GM21390 (cell line): Measurements from ENCODE around the gene PAX8.
"Not testable (repeated sequence)": the region's sequence is repeated elsewhere in the genome, so short reads cannot be mapped to it uniquely, and the experiment has no call there.

Experiments
- ATAC-seq: cut with Tn5 transposase; IDR thresholded peaks from one replicate; pipeline ENCODE4 v1.9.1; 2021; ENCODE audit not compliant: unreplicated experiment

Gene PAX8

DNA sequence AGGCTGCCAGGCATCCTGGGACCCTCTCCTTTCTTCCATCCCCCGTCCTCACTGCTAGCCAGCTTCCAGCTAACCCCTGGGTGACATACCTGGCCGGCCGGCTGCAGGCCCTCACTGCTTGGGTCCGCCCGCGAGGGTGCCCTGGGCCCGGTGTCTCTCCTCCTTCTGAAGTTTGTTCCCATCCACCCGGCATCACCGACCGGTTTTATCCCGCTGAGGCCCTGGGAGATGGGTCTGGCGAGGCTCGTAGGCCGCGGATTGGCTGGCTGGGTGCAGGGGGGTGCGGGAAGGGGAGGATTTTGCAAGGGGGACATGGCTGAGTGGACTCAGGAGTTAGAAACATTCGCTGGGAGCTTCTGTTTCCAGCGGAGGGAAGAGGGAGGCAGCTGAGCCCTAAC is at the start of gene PAX8:
TSS of gene PAX8 (minus strand) at position 180 of the 398 bp plus-strand sequence. CDS start 527 bp downstream, outside the sequence.
- no peak for ATAC-seq

DNA sequence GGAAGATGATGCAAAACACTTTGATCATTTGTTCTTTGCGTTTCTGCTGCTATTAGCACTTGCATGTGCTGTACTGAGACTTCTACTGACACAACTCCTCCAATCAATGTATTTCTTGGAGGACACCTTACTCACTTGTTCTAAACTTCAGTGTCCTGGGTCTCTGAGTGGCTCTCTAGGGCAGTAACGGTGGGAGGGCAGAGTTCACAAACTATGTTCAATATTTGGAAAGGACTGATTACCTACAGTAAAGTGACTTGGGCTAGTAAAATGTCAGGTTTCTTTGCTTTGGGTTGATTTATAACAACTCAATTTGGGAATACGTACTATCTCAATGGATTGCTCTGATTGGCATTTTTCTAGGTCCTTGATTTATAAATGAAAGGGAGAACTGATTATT is 49.3 kb upstream of the PAX8 start:
- no peak for ATAC-seq

DNA sequence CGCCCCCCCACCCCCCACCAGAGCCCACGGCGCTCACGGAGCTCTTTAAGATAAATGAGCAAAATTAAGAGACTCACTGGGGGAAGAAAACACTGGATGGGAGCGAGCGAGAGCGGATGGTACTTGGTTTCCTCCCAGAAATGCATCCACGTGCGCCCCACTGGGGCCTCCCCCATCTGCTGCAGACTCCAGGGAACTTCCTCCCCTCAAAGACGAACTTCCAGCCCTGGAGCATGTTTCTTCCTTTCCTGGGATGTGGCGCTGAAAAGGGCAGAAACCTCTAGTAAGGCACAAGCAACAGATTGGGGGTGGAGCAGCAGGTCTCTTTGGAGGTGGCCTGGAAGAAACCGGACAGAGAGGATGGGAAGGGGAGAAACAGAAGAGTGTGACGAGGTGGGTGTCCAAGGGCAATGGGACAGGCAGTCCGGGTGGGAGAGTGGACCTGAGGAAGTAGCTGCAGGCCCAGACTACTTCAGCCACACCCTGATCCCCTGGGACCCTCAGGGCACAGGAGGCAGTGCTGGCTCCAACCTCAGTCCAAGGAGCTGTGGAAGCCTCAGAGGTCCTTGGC is 46.5 kb upstream of the PAX8 start:
- not testable (repeated sequence) for ATAC-seq

DNA sequence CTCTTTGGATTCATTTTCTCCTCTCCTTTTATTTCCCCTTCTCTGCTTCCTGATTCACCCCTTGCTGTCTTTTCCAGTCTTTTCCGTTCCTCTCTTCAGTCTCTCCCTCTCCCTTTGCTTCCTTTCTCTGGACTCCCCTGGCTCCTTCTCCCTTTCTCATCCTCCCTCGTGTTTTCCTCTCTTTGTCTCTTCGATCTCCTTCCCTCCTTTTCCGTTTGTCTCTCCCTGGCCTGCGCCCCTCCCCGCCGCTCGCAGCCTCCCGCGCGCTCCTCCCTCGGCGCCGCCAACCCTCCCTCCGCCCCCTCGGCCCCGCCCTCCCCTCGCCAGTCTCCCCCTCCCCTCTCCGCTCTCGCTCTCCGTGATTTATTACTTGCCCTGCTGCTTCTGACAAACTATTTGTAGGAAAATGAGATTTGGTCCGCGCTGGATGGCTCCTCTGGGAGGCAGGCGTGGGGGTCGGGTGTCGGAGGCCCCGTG is 46.0 kb upstream of the PAX8 start:
- ATAC-seq = no peak

DNA sequence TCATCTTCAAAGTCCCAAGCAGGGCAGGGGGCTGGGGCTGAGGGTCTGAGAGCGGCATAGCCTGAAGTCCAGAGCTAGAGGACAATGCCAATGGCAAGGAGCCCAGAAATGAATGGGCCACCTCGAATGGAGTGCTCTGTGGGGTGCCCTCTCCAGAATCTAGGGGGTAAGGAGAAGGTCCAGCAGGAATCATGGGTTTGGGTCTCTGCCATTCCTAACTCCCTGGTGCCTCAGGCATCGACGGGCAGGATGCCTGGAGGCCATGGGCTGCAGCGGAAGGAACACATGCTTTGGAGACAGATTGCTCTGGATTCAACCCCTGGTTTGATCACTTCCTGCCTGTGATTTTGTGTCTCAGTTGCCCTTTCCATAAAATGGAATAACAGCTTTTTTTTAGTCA is 44.4 kb upstream of the PAX8 start:
- ATAC-seq = not testable (repeated sequence)

DNA sequence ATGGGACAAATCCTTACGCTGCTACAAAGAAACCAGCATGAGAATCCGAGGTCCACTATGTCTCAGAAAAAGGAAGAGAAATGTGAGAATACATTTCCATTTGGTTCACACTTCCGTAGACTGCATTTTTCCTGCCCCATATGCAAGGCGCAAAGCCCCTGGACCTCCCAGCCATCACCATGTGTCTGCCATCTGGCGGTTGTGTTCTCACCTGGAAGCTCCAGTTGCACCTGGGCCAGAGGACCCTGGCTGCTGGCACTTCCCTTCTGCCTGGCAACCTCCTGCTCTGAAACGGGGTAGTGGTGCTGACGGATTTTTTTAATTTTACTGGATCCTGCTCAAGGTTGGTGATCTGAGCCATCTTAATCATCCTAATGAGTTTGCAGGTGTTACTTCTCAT is 41.4 kb upstream of the PAX8 start:
- ATAC-seq = not testable (repeated sequence)

DNA sequence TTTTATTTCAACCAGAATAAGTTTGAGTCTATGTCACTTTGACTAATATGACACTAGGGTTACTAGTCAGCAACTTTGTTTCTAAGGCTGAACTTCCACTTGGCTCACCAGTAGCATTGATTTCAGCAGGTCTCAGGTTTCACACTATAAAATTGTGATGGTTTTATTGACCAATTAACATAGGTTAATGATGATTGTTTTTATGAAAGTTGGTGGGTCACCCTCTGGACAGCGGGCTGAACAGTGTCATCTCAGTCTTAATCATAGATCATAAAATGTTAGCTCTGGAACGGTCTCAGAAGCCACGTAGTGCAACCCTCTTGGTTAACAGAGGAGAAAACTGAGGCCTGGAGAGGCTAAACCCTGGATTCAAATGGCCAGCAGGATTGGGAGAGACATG is 40.2 kb upstream of the PAX8 start:
- not testable (repeated sequence) for ATAC-seq

DNA sequence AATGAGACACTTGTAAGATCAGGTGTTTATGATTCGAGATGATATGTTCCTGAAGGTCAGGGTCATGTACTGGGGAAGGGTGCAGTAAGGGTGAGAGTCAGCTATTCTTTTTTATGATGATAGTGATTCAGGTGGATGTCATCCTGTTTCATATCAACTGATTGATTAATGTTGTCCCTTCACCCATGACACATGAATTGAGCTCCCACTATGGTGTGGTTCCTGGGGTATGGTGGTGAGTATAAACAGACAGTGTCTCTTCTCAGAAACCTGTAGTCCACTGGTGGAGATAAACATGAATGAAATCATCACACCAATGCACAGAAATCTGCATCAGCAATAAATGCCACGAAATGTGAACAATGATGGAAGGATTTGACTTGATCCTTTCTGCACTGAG is 37.4 kb upstream of the PAX8 start:
- no peak for ATAC-seq

DNA sequence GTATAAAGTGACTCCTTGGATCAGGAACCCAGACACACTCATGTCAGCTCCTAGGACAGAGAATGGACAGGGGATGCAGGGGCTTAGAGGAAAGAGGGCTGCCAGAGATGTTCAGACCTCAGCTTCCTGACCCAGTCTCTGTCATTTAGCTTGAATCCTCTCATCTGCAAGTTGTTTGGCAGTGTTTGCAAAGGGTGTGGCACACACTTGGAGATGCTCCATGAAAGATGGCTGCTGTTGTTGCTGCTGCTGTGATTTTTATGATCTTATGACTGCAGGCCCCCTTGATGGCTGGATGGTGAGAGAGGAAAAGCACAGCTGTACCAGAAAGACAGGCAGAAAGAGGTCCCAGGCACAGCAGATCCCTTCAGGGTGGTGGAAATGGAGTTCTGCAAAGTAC is 35.9 kb upstream of the PAX8 start:
- ATAC-seq = not testable (repeated sequence)

DNA sequence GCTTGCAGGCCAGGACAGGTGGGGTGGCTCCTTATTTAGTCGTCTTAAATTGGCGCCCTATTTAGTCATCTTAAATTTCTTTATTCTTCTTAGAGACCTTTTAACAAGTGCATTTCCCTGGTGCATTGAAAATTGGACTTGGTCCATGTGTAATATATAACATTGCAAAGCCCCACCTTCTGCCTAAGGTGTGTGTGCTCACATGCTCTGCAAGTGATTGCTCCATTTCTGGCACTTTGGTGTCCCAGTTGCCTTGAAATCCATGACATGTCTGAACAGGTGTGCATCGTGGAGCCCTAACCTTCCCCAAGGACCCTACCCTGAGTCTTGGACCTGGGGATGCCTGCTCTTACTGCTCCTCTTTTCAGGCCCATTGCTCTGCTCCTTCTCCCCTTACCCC is 35.5 kb upstream of the PAX8 start:
- not testable (repeated sequence) for ATAC-seq

DNA sequence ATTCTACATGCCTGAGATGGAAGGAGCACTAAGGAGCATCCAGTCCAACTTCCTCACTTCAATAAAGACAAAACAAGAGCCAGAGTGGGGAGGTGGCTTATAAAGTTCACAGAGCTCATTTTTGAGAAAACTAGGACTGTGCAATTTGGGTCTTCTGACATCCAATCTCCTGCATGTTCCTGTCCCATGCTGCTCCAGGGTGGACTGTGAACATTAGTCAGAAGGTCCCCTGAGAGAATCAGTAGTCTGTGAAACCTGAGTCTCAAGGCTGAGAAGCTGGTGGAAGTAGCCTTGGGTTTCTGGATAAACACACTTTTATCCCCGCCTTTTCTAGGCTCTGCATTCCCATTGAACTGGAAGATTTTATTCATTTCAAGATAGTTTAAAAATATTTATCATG is 33.1 kb upstream of the PAX8 start:
- ATAC-seq = not testable (repeated sequence)

DNA sequence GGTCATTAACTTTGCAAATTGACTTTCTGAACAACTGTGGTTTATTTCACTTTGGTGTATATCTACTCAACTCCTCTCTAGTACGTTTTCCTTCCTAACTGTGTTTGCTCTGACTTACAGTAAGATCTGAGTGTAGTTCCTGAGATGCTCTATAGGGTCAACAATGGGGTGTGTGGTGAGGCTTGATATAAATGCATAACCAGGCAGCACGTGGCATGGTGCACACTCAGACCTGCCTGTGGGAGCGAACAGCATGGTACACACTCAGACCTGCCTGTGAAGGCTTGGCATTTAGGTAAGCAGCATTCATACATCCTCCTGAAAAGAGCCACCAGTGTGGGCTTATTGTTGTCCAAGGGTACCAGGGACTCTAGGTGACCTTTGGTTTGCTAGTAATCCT is 32.5 kb upstream of the PAX8 start:
- not testable (repeated sequence) for ATAC-seq

DNA sequence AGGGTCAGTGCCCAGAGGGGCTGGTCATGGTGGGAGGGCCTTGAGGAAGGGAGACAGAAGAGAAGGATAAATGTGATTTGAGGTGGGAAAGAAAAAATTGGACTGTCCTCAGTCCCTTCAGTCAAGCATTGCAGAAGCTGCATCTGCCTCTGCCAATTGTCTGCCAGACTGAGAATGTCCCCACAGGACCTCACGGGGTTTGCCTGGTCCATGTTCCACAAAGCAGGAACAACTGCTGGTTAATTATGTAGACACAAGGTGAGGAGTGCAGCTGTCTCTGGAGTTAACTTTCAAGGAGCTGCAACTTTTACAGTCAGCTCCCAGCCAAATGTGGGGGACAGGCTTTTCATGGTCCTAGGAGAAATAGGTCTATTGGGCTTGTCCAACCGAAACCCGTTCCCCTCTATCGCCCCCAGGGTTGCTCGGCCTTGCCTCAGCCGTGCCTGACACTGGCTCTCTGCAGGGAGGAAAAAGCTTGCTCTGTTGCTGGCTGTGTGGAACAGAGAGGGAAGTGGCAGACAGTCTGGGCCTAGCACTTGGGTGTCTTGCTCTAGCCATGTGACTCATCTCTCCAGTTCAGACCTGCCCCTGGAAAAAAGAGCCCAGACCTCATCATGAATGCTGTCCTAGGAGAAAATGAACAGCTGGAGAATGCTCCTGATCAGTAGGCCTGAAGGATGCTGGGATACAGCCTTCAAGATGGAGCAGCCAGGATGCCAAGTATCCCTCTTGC is 31.1 kb upstream of the PAX8 start:
- no peak for ATAC-seq

DNA sequence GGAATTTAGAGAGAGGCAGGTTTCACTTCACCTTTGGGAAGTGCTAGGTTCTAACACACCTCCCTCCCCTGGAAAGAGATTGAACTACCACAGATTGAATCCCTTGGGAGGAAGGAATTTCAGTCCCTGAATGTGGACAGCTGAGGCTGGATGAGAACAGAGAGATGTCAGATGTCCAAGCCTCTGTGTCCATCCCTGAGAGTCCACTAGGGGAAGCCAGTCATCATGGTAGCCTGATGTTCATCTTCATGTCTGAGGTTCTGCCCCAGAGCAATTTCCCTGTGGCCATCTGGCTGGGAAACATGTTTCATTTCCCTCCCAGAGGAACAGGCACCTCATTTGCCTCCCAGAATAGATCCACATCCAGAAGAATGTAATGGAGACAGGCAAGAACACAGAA is 30.1 kb upstream of the PAX8 start:
- ATAC-seq = not testable (repeated sequence)

DNA sequence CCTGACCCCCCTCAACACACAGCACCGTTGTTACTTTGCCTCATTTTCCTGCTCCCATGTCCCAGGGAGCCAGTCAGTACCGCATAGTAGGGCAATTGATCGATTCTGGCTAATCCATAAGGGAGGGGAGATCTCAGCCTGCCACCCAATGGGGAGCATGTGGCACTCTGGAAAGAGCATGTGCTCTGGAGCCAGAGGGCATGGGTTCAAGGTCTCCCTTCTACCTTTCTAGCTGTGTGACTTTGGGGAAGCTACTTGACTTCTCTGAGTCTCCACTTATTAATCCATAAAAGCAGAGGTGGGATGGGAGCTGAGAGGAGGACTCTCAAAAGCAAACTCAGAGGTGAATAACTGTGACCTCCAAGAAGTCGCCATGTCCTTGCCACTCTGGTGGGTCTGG is 27.5 kb upstream of the PAX8 start:
- not testable (repeated sequence) for ATAC-seq

DNA sequence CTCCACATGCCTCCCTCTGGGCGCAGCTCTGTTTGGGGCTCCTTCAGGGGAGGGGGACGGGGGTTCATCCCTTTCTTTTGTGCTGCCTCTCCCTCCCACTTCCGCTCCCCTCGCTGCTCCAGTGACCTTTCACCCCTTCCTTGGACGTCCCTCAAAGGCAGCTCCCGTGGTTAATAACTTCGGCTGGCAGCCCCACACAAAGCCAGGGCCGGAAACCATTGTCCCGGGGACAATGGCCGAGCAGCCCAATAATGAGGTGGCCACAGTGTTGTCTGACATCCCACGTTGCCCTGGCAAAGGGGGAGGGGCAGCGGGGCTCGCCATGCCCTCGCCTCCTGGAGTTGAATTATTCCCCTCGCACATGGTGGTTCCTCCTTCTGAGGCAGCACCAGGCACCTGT is 27.0 kb upstream of the PAX8 start:
- ATAC-seq = not testable (repeated sequence)

DNA sequence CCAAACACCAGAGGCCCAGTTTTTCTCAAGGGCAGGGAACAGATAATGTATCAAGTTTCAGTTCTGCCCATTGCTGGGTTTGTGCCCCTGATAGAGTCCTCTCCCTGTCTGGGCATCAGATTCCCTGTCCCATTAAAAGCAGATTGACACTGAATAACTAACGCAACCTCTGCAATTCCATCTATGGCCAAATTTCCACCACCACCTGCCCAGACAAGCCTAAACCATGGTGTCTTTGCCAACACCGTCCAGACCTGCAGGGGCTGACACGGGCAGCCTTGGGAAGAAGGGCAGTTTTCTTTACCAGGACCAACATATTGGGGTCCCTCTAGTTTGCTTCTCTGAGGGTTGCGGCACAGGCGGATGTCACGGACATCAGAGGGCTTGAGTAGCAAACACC is 26.4 kb upstream of the PAX8 start:
- ATAC-seq = no peak

DNA sequence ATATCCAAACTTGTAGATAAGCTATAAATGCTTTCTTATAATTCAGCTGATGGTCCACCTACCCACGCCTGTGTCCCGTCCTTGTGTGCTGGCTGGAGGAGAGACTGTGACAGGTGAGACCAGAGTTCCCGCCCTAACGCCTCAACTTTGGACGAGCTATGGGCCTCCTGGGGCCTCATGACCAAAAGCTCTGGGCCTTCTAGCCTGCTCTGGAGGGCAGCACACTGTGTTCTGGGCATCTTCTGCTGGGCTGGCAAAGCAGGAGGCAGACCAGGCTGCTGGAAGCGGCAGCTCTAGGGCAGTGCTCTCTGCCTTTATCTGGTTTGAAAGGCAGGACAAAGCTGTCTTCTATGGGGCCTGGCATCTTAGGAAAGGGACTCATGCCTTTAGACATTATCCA is 26.0 kb upstream of the PAX8 start:
- no peak for ATAC-seq

DNA sequence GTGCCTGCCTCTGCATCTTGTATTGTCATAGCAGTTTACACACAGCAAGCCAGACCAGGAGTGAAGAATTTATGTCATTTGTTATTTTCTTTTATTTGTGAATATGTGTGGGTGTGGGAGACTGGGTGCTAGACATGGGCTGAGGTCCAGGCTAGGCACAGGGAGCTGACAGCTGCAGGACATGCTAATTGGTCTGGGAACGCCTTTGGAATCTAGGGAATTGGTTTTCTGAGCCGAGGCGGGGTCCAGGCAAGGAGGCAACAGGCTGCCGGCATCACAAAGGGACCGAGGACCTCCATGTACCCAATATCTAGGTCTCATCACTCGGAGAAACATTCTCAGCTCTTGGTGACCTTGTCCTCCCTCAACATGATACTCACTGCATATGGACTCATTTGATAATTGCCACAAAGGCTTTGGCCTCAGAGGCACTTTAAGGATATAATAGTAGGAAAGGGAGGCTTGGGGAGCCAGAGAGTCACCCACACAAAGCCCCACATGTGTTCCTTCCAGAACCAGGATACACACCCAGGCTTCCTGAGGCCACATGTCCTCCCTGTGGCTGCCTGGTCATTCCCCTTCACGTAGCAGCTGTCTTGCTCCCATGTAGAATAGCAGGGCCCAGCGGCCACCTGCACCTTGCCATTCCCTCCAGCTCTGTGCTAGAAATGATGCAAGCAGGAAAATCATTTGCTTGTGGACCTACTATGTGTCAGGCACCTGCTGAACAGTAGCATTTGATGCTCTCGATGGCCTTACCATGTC is 23.7 kb upstream of the PAX8 start:
- not testable (repeated sequence) for ATAC-seq

DNA sequence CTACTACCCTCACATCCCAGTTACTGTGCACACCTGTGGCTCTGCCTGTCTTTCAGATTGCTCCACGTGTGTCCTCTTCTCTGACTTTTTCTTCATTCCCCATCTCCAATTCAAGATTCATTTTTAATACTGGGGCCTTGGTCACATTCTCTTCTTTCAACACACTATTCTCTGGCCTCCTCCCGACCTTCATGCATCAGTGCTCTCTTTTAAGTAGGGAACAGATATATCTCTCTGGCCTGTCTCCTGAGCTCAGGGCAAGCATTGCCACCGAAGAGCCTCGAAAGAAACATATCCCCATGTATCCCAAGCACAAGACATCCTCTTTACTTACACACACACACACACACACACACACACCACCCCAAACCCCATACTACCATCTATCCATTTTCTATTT is 21.6 kb upstream of the PAX8 start:
- ATAC-seq = no peak

DNA sequence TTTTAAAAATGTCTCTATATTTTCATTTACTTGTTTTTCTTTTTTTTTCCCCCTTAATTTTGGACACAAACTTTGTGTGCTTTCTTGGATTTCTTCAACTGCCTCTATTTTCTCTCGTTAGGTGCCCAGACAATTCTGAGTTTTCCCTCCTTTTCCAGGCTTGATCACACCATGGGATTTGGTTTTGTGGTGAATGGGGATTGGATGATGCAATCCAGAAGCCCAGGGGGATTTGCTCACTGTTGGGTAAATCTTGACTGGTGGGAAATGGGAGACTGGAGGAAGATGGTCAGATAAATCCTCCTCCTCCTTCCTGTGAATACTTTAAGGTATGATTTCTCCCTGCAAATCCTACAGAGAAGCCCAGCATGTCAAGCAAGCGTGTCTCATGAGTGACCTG is 19.5 kb upstream of the PAX8 start:
- no peak for ATAC-seq

DNA sequence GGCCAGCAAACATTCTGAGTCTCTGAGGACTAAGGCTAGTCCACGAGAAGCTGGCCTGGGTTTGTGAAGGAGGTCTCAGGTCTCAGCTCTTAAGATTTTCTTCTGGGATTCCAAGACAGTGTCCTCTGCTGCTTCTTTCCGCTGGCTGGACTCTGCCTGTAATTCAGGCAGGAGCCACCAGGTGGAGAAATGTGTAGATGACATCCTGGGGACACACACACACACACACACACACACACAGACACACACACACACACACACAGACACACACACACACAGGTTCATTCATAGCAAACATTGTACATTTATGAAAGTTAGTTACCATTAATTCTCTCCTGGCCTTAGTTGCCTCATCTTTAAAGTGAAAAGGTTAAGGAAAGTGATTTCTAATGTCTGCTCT is 18.9 kb upstream of the PAX8 start:
- ATAC-seq = not testable (repeated sequence)
